OCI-LY7 (cell line): ENCODE results near the gene SCGB1C1. TPM values are rescaled to one million over a fixed set of nuclear protein-coding genes. Genes with fewer than 3 reads are reported as not detected.

Experiments
- BruUV-seq: library from RNA; stranded (reverse); fragments of 400-500 nt; replicated peaks from 2 replicates; lab custom pipeline; 2021; lab: Mats Ljungman, UMichigan
- CTCF ChIA-PET: fragments of 300-600 bp; sonication (Branson Sonifier 250); formaldehyde crosslinking; loops from one replicate; lab custom pipeline; 2022; ENCODE audit warnings: antibody characterized with exemption; ENCODE audit not compliant: unreplicated experiment; lab: Charles Lee
- POLR2A ChIA-PET: fragments of 300-600 bp; sonication (Branson Sonifier 250); formaldehyde crosslinking; loops from one replicate; lab custom pipeline; 2022; ENCODE audit warnings: antibody characterized with exemption; lab: Charles Lee
- DNase-seq: peaks from one replicate; pipeline ENCODE4 v3.0.0-alpha.2; 2015; ENCODE audit warnings: low spot score
- H2AFZ ChIP-seq: fragments of 200-600 bp; sonication (generic), shearing (Covaris generic); 2 replicates; pipeline ENCODE4 v1.6.1; 2014; ENCODE audit warnings: mild to moderate bottlenecking, antibody characterized with exemption, low read length, moderate library complexity
- H3K27ac ChIP-seq: fragments of 200-600 bp; sonication (generic); 2 replicates; pipeline ENCODE4 v1.5.1; 2014; ENCODE audit warnings: mixed run types, low read depth, mild to moderate bottlenecking, moderate library complexity, low read length, inconsistent platforms; ENCODE audit not compliant: poor library complexity, severe bottlenecking
- H3K36me3 ChIP-seq: fragments of 200-600 bp; sonication (generic); 2 replicates; pipeline ENCODE4 v1.6.1; 2014; ENCODE audit warnings: mild to moderate bottlenecking, antibody characterized with exemption, low read length, moderate library complexity, mixed read lengths; ENCODE audit not compliant: insufficient read depth
- H3K4me1 ChIP-seq: fragments of 200-600 bp; sonication (generic); 2 replicates; pipeline ENCODE4 v1.5.1; 2014; ENCODE audit warnings: mild to moderate bottlenecking, low read length; ENCODE audit not compliant: insufficient read depth, poor library complexity, severe bottlenecking
- H3K4me2 ChIP-seq: fragments of 200-600 bp; sonication (generic); 2 replicates; pipeline ENCODE4 v1.6.1; 2014; ENCODE audit warnings: mild to moderate bottlenecking, low read length
- H3K4me3 ChIP-seq: fragments of 200-600 bp; sonication (generic); 2 replicates; pipeline ENCODE4 v1.5.1; 2014; ENCODE audit warnings: mild to moderate bottlenecking, low read depth, low read length; ENCODE audit not compliant: poor library complexity, severe bottlenecking
- H3K79me2 ChIP-seq: fragments of 200-600 bp; sonication (generic); 2 replicates; pipeline ENCODE4 v1.6.1; 2016; ENCODE audit warnings: low read depth, mild to moderate bottlenecking, low read length, moderate library complexity, mixed read lengths; ENCODE audit not compliant: insufficient read depth
- H3K9me2 ChIP-seq: fragments of 200-600 bp; sonication (generic); 2 replicates; pipeline ENCODE4 v1.6.1; 2016; ENCODE audit warnings: mild to moderate bottlenecking, low read length, mixed read lengths; ENCODE audit not compliant: insufficient read depth
- H3K9me3 ChIP-seq: fragments of 200-600 bp; sonication (generic); 2 replicates; pipeline ENCODE4 v1.6.1; 2014; ENCODE audit warnings: mild to moderate bottlenecking, mixed run types, low read length, mixed read lengths
- H4K20me1 ChIP-seq: fragments of 200-600 bp; sonication (generic); 2 replicates; pipeline ENCODE4 v1.6.1; 2014; ENCODE audit warnings: mild to moderate bottlenecking, antibody characterized with exemption, low read length, moderate library complexity, mixed read lengths; ENCODE audit not compliant: insufficient read depth
- EZH2phosphoT487 ChIP-seq: fragments of 200-600 bp; sonication (generic); IDR thresholded peaks from 2 replicates; pipeline ENCODE4 v1.6.1; 2018; ENCODE audit warnings: low read depth, borderline replicate concordance, mild to moderate bottlenecking, mixed run types, antibody characterized with exemption, low read length, moderate library complexity, mixed read lengths
- intact Hi-C: fragments of 100-400 bp; cut with micrococcal nuclease; formaldehyde crosslinking; loops from one replicate; pipeline ENCODE4 v1.10.0; 2022; ENCODE audit not compliant: unreplicated experiment
- total RNA-seq, 2 experiments: library from RNA; depleted of rRNA in 1 of 2; stranded (reverse); fragments of >200 nt in 1 of 2; shearing (Covaris generic) in 1 of 2; gene quantifications; 2 replicates each; pipeline ENCODE4 v1.2.3, GENCODE V29; 2014 to 2022
- TF ChIP-seq, protein P1 (sequence below): fragments of 200-600 bp; sonication (generic); conservative IDR thresholded peaks from 2 replicates; pipeline ENCODE4 v1.5.1; 2014; ENCODE audit warnings: mild to moderate bottlenecking, antibody characterized with exemption, low read length, moderate library complexity, mixed read lengths

The SCGB1C1 gene
- total RNA-seq, 2 experiments from 2014 or later, result not detected

GRCh38 chr11:201966-202365, 9.1 kb downstream of the SCGB1C1 start:
- no peaks in the 10 kb centered on the region for H4K20me1 ChIP-seq
- no TSS peak for BruUV-seq
- CTCF ChIA-PET, result no interaction called here
- peaks cover 11% of the 10 kb centered on the region for H3K79me2 ChIP-seq
- H3K27ac ChIP-seq, result no peak overlapping the region
- H3K4me3 ChIP-seq, result no peak overlapping the region
- no peak overlapping the region for H2AFZ ChIP-seq
- intact Hi-C loops, result no loop called here
- no peak for TF ChIP-seq EZH2phosphoT487
- TF ChIP-seq, protein P1, sequence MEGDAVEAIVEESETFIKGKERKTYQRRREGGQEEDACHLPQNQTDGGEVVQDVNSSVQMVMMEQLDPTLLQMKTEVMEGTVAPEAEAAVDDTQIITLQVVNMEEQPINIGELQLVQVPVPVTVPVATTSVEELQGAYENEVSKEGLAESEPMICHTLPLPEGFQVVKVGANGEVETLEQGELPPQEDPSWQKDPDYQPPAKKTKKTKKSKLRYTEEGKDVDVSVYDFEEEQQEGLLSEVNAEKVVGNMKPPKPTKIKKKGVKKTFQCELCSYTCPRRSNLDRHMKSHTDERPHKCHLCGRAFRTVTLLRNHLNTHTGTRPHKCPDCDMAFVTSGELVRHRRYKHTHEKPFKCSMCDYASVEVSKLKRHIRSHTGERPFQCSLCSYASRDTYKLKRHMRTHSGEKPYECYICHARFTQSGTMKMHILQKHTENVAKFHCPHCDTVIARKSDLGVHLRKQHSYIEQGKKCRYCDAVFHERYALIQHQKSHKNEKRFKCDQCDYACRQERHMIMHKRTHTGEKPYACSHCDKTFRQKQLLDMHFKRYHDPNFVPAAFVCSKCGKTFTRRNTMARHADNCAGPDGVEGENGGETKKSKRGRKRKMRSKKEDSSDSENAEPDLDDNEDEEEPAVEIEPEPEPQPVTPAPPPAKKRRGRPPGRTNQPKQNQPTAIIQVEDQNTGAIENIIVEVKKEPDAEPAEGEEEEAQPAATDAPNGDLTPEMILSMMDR, result no peak
- H3K4me2 ChIP-seq, result no peak overlapping the region
- H3K9me2 ChIP-seq, result no peaks in the 10 kb centered on the region
- POLR2A ChIA-PET, result no interaction called here
- H3K9me3 ChIP-seq, result no peaks in the 10 kb centered on the region
- H3K36me3 ChIP-seq, result peaks cover 26% of the 10 kb centered on the region; the same call in 1 of the 2 replicates
- peaks cover 12% of the 10 kb centered on the region for H3K4me1 ChIP-seq
- DNase-seq, result no peak

- H3K4me1 ChIP-seq, result peaks cover 12% of the 10 kb centered on the region
- no TSS peak for BruUV-seq
- H3K9me3 ChIP-seq, result no peaks in the 10 kb centered on the region
- H3K27ac ChIP-seq, result no peak overlapping the region
- CTCF ChIA-PET, result no interaction called here
- peaks cover 11% of the 10 kb centered on the region for H3K79me2 ChIP-seq
- no peaks in the 10 kb centered on the region for H3K9me2 ChIP-seq
- DNase-seq, result no peak
- no peak overlapping the region for H2AFZ ChIP-seq
- peaks cover 26% of the 10 kb centered on the region; the same call in 1 of the 2 replicates for H3K36me3 ChIP-seq
- TF ChIP-seq EZH2phosphoT487, result no peak
- no peaks in the 10 kb centered on the region for H4K20me1 ChIP-seq
- POLR2A ChIA-PET, result interaction anchor here (0.6 to 0.7 kb wide), 2 partner anchors 127 to 641 kb away, joined by 4 read pairs; no protein-coding TSS in a partner anchor
- intact Hi-C loops, result no loop called here
- H3K4me3 ChIP-seq, result no peak overlapping the region
- H3K4me2 ChIP-seq, result no peak overlapping the region
Observed at GRCh38 chr11:202490-202889, 9.6 kb downstream of the SCGB1C1 start.

GRCh38 chr11:203056-203944, 10.4 kb downstream of the SCGB1C1 start:
- TF ChIP-seq, protein P1, result no peak
- no peak for TF ChIP-seq EZH2phosphoT487
- ChIA-PET CTCF (no interaction called here), POLR2A (interaction anchor here (0.7 kb wide), 1 partner anchor 126 kb away, joined by 4 read pairs; no protein-coding TSS in a partner anchor)
- Histone ChIP-seq H3K4me1 (peaks cover 12% of the 10 kb centered on the region), H3K4me2 (no peak overlapping the region), H3K79me2 (peaks cover 15% of the 10 kb centered on the region), H2AFZ (no peak overlapping the region), H3K27ac (no peak overlapping the region), H3K9me3 (no peaks in the 10 kb centered on the region), H3K36me3 (peaks cover 26% of the 10 kb centered on the region; the same call in 1 of the 2 replicates), H3K9me2 (no peaks in the 10 kb centered on the region), H4K20me1 (no peaks in the 10 kb centered on the region), H3K4me3 (no peak overlapping the region)
- no peak for DNase-seq
- no TSS peak for BruUV-seq
- intact Hi-C loops, result no loop called here
